PFSK-1 (cell line): ENCODE measurements around the gene SYNJ2.

Experiments used
- FOXP2 ChIP-seq: optimal IDR thresholded peaks from 2 replicates; pipeline ENCODE3; 2011; ENCODE audit warnings: borderline replicate concordance, control low read depth, inconsistent platforms; ENCODE audit not compliant: insufficient read depth; ENCODE audit errors: extremely low read length, extremely low read depth
- POLR2AphosphoS5 ChIP-seq: IDR thresholded peaks from 2 replicates; pipeline ENCODE4 v1.6.1; 2012; ENCODE audit warnings: low read depth, mild to moderate bottlenecking, control low read depth, low read length, moderate library complexity
- REST ChIP-seq, 2 experiments: IDR thresholded peaks; 2 replicates each; pipeline versions ENCODE4 v1.6.1 to v1.8.0; 2011 to 2012; ENCODE audit warnings: low read depth in 2 of 2, low read length in 2 of 2, control low read depth in 1 of 2, inconsistent platforms in 1 of 2, mild to moderate bottlenecking in 1 of 2, moderate library complexity in 1 of 2; ENCODE audit not compliant: insufficient read depth in 1 of 2
- SIN3A ChIP-seq: IDR thresholded peaks from 2 replicates; pipeline ENCODE4 v1.6.1; 2012; ENCODE audit warnings: mild to moderate bottlenecking, low read length, moderate library complexity, borderline replicate concordance; ENCODE audit not compliant: insufficient read depth
- TAF1 ChIP-seq: IDR thresholded peaks from 2 replicates; pipeline ENCODE4 v1.6.1; 2012; ENCODE audit warnings: low read length, control low read depth, borderline replicate concordance; ENCODE audit not compliant: insufficient read depth

The SYNJ2 gene

GRCh38 chr6:158016571-158017383 is 35.1 kb downstream of the SYNJ2 start:
- TF ChIP-seq FOXP2 = no peak
- TF ChIP-seq TAF1 = no peak
- no peak for TF ChIP-seq REST (IDR thresholded peaks at IDR 0.05; ENCODE audit: insufficient read depth in 1 of 2, low read depth in 2 of 2, low read length in 2 of 2)
- peak; percentile 30; the same call in 1 of the 2 replicates for TF ChIP-seq SIN3A
- TF ChIP-seq POLR2AphosphoS5 = no peak

GRCh38 chr6:158017621-158018040 is 36.0 kb downstream of the SYNJ2 start:
- TF ChIP-seq FOXP2 (no peak), SIN3A (no peak), TAF1 (no peak), POLR2AphosphoS5 (no peak), REST (IDR thresholded peaks at IDR 0.05; ENCODE audit: insufficient read depth in 1 of 2, low read depth in 2 of 2, low read length in 2 of 2) (no peak)

GRCh38 chr6:158018041-158018771 is 36.5 kb downstream of the SYNJ2 start:
- TF ChIP-seq POLR2AphosphoS5 = no peak
- no peak for TF ChIP-seq FOXP2
- no peak for TF ChIP-seq REST (IDR thresholded peaks at IDR 0.05; ENCODE audit: insufficient read depth in 1 of 2, low read depth in 2 of 2, low read length in 2 of 2)
- TF ChIP-seq TAF1 = no peak
- TF ChIP-seq SIN3A = no peak

GRCh38 chr6:158018851-158019361 is 37.2 kb downstream of the SYNJ2 start:
- no peak for TF ChIP-seq POLR2AphosphoS5
- no peak for TF ChIP-seq SIN3A
- no peak for TF ChIP-seq FOXP2
- no peak for TF ChIP-seq REST (IDR thresholded peaks at IDR 0.05; ENCODE audit: insufficient read depth in 1 of 2, low read depth in 2 of 2, low read length in 2 of 2)
